Liver (tissue), 9 donors: ENCODE results near the gene CCDC191. TPM values are rescaled to one million over a fixed set of nuclear protein-coding genes. Genes with fewer than 3 reads are reported as not detected.

Source experiments
- DNase-seq: peaks from one replicate; pipeline ENCODE4 v3.0.0-alpha.2; 2017; ENCODE audit warnings: low spot score
- H3K27ac ChIP-seq, 2 donors: one replicate each; pipeline ENCODE4 v1.7.0; 2013; ENCODE audit warnings: inconsistent platforms in 2 of 2, low read length in 2 of 2, control low read depth in 1 of 2, low read depth in 1 of 2, mild to moderate bottlenecking in 1 of 2
- H3K27me3 ChIP-seq, 4 donors: one replicate each; pipeline versions ENCODE4 v1.6.1 to v1.7.0; 2013; ENCODE audit warnings: low read length in 3 of 4, inconsistent platforms in 1 of 4, mild to moderate bottlenecking in 1 of 4, moderate library complexity in 1 of 4; ENCODE audit not compliant: control insufficient read depth in 4 of 4, insufficient read depth in 4 of 4
- H3K36me3 ChIP-seq, 4 donors: one replicate each; pipeline versions ENCODE4 v1.6.1 to v1.7.0; 2013; ENCODE audit warnings: low read length in 3 of 4, mild to moderate bottlenecking in 3 of 4, low read depth in 1 of 4, moderate library complexity in 1 of 4; ENCODE audit not compliant: control insufficient read depth in 4 of 4, insufficient read depth in 3 of 4
- H3K4me1 ChIP-seq, 4 donors: one replicate each; pipeline versions ENCODE4 v1.6.1 to v1.7.0; 2013; ENCODE audit warnings: low read length in 3 of 4, mild to moderate bottlenecking in 3 of 4, moderate library complexity in 1 of 4; ENCODE audit not compliant: control insufficient read depth in 4 of 4, insufficient read depth in 4 of 4
- H3K4me3 ChIP-seq, 3 donors: one replicate each; pipeline versions ENCODE4 v1.6.1 to v1.7.0; 2013; ENCODE audit warnings: low read length in 3 of 3, control low read depth in 1 of 3, low read depth in 1 of 3, mild to moderate bottlenecking in 1 of 3
- H3K9ac ChIP-seq, 2 donors: one replicate each; pipeline ENCODE4 v1.7.0; 2013; ENCODE audit warnings: low read length in 2 of 2, mild to moderate bottlenecking in 2 of 2, moderate library complexity in 2 of 2, control low read depth in 1 of 2, low read depth in 1 of 2
- H3K9me3 ChIP-seq, 4 donors: one replicate each; pipeline versions ENCODE4 v1.6.1 to v1.7.0; 2013; ENCODE audit warnings: low read length in 3 of 4; ENCODE audit not compliant: control insufficient read depth in 4 of 4
- ATF3 ChIP-seq: IDR thresholded peaks from 2 replicates; pipeline ENCODE4 v1.6.1; 2016; ENCODE audit warnings: antibody characterized with exemption
- EGR1 ChIP-seq, 2 donors: IDR thresholded peaks; 2 replicates each; pipeline ENCODE4 v1.6.1; 2016 to 2018; ENCODE audit warnings: antibody characterized with exemption in 2 of 2, low read depth in 2 of 2
- FOXA1 ChIP-seq: IDR thresholded peaks from 2 replicates; pipeline ENCODE4 v1.6.1; 2016; ENCODE audit warnings: antibody characterized with exemption
- FOXA2 ChIP-seq: IDR thresholded peaks from 2 replicates; pipeline ENCODE4 v1.6.1; 2016; ENCODE audit warnings: antibody characterized with exemption
- GABPA ChIP-seq, 2 donors: IDR thresholded peaks in 1 of 2; conservative IDR thresholded peaks in 1 of 2; 2 replicates each; pipeline ENCODE4 v1.6.1; 2016; ENCODE audit warnings: antibody characterized with exemption in 2 of 2, mild to moderate bottlenecking in 1 of 2, moderate library complexity in 1 of 2
- HNF4A ChIP-seq, 2 donors: conservative IDR thresholded peaks; 2 replicates each; pipeline ENCODE4 v1.6.1; 2016; ENCODE audit warnings: antibody characterized with exemption in 2 of 2, mild to moderate bottlenecking in 2 of 2
- HNF4G ChIP-seq: IDR thresholded peaks from 2 replicates; pipeline ENCODE4 v1.6.1; 2016; ENCODE audit warnings: antibody characterized with exemption
- JUND ChIP-seq, 2 donors: IDR thresholded peaks; 2 replicates each; pipeline ENCODE4 v1.6.1; 2016; ENCODE audit warnings: antibody characterized with exemption in 2 of 2
- MAX ChIP-seq: IDR thresholded peaks from 2 replicates; pipeline ENCODE4 v1.6.1; 2016; ENCODE audit warnings: antibody characterized with exemption
- NR2F2 ChIP-seq: IDR thresholded peaks from 2 replicates; pipeline ENCODE4 v1.6.1; 2016; ENCODE audit warnings: antibody characterized with exemption
- RAD21 ChIP-seq, 2 donors: IDR thresholded peaks; 2 replicates each; pipeline ENCODE4 v1.6.1; 2016; ENCODE audit warnings: antibody characterized with exemption in 2 of 2, mild to moderate bottlenecking in 2 of 2
- REST ChIP-seq: IDR thresholded peaks from 2 replicates; pipeline ENCODE4 v1.6.1; 2016; ENCODE audit warnings: antibody characterized with exemption, mild to moderate bottlenecking
- RXRA ChIP-seq, 2 donors: IDR thresholded peaks; 2 replicates each; pipeline ENCODE4 v1.6.1; 2017 to 2018; ENCODE audit warnings: antibody characterized with exemption in 2 of 2, mild to moderate bottlenecking in 1 of 2
- TAF1 ChIP-seq: conservative IDR thresholded peaks from 2 replicates; pipeline ENCODE4 v1.6.1; 2016; ENCODE audit warnings: antibody characterized with exemption, mild to moderate bottlenecking
- YY1 ChIP-seq: IDR thresholded peaks from 2 replicates; pipeline ENCODE4 v1.6.1; 2016; ENCODE audit warnings: antibody characterized with exemption, mild to moderate bottlenecking
- WGBS: extraction: QIAGEN DNeasy Blood & Tissue Kit; methylation state at CpG from one replicate; pipeline ENCODE4 v1.1.7; 2013; 5-methylcytosine and 5-hydroxymethylcytosine counted together
- polyA plus RNA-seq, 2 donors: library from polyadenylated mRNA; stranded (reverse) in 1 of 2; unstranded in 1 of 2; fragments of 200-250 nt in 1 of 2; fragments of >200 nt in 1 of 2; fragmentation: Nextera tagmentation in 1 of 2; extraction: Ambion mirVana in 1 of 2; gene quantifications; one replicate each; pipeline versions ENCODE4 v1.2.1 to v1.2.3, GENCODE V29; 2013 to 2015
- total RNA-seq, 2 donors: library from RNA; depleted of rRNA; stranded (reverse); fragments of >200 nt; gene quantifications; one replicate each; pipeline ENCODE4 v1.2.3, GENCODE V29; 2014
- donor health status: healthy.
- donor health status: healthy.
- donor health status: healthy.
- donor health status: healthy.
- donor health status: healthy.

The CCDC191 gene
- total and polyA plus RNA-seq, 4 donors: 0.31 to 1.0 (median 0.80) TPM

GRCh38 chr3:113914646-113915045 lies 141.7 kb downstream of the CCDC191 start:
- Histone ChIP-seq H3K9ac (no peak overlapping the region), H3K4me3 (no peak overlapping the region), H3K36me3 (peaks cover 0 to 16% (median 3%) of the 10 kb centered on the region in 4 donors), H3K9me3 (no peaks in the 10 kb centered on the region), H3K4me1 (peaks cover 0 to 10% (median 6%) of the 10 kb centered on the region in 4 donors), H3K27ac (no peak overlapping the region), H3K27me3 (no peaks in the 10 kb centered on the region)
- 46% methylated on average over 2 of the region's 2 CpGs for WGBS
- DNase-seq: no peak
- no peak for TF ChIP-seq RXRA (IDR thresholded peaks at IDR 0.05)
- TF ChIP-seq JUND (IDR thresholded peaks at IDR 0.05): no peak
- TF ChIP-seq HNF4A (conservative IDR thresholded peaks at IDR 0.05): no peak
- TF ChIP-seq EGR1 (IDR thresholded peaks at IDR 0.05; ENCODE audit: low read depth in 2 of 2): no peak
- TF ChIP-seq HNF4G: no peak
- TF ChIP-seq MAX: no peak
- TF ChIP-seq FOXA1: no peak
- TF ChIP-seq ATF3: no peak
- no peak for TF ChIP-seq YY1
- TF ChIP-seq NR2F2: no peak
- no peak for TF ChIP-seq REST
- no peak for TF ChIP-seq GABPA (IDR thresholded peaks at IDR 0.05 in 1 of 2, conservative IDR thresholded peaks at IDR 0.05 in 1 of 2)
- TF ChIP-seq RAD21 (IDR thresholded peaks at IDR 0.05): no peak
- TF ChIP-seq FOXA2: no peak
- no peak for TF ChIP-seq TAF1

Other genes starting within 250 kb of the CCDC191 start
- 10 to 100 TPM in 1 of 2 donors, 1 to 10 TPM in 1; 2.3 to 17.0 TPM for gene GRAMD1C, start 217.7 kb downstream of the CCDC191 start, total RNA-seq
- 1 to 10 TPM; 4.6 to 7.9 TPM for gene GRAMD1C, start 217.7 kb downstream of the CCDC191 start, polyA plus RNA-seq
- 10 to 100 TPM in 1 of 2 donors, 1 to 10 TPM in 1; 2.3 to 16.2 TPM for gene ZDHHC23, start 108.5 kb downstream of the CCDC191 start, total RNA-seq
- gene ZDHHC23, start 108.5 kb downstream of the CCDC191 start, polyA plus RNA-seq: 1 to 10 TPM; 2.5 to 5.7 TPM
- gene QTRT2, start 211 bp upstream of the CCDC191 start, total RNA-seq: 10 to 100 TPM in 1 of 2 donors, 1 to 10 TPM in 1; 5.9 to 11.3 TPM
- 1 to 10 TPM; 4.3 to 5.8 TPM for gene QTRT2, start 211 bp upstream of the CCDC191 start, polyA plus RNA-seq
- gene DRD3, start 122.5 kb upstream of the CCDC191 start, total RNA-seq: not detected
- not detected for gene DRD3, start 122.5 kb upstream of the CCDC191 start, polyA plus RNA-seq
- gene ZNF80, start 181.1 kb upstream of the CCDC191 start, total RNA-seq: not detected
- gene ZNF80, start 181.1 kb upstream of the CCDC191 start, polyA plus RNA-seq: under 1 TPM in 1 of 2 donors, not detected in 1; 0.06 TPM
- under 1 TPM; 0.51 to 0.92 TPM for gene TIGIT, start 237.5 kb upstream of the CCDC191 start, total RNA-seq
- under 1 TPM; 0.06 to 0.24 TPM for gene TIGIT, start 237.5 kb upstream of the CCDC191 start, polyA plus RNA-seq